K562 (cell line): Measurements from ENCODE around the gene LCN1. TPM values are rescaled to one million over a fixed set of nuclear protein-coding genes. Genes with fewer than 3 reads are reported as not detected.

ENCODE experiments used
- BCOR ChIP-seq: fragments of 450-650 bp; IDR thresholded peaks from 2 replicates; pipeline ENCODE4 v1.6.1; 2016
- CBX3 ChIP-seq, 2 experiments: IDR thresholded peaks; 1 replicate in 1 of 2; 2 replicates in 1 of 2; pipeline ENCODE4 v1.6.1; 2012; ENCODE audit warnings: inconsistent platforms in 2 of 2, low read length in 2 of 2, borderline replicate concordance in 1 of 2, control low read depth in 1 of 2
- CCAR2 ChIP-seq: fragments of 200-400 bp; formaldehyde crosslinking; IDR thresholded peaks from 2 replicates; pipeline ENCODE4 v1.6.1; 2017; ENCODE audit warnings: mild to moderate bottlenecking, low read depth, low read length
- CREBBP ChIP-seq: IDR thresholded peaks from one replicate; pipeline ENCODE4 v1.6.1; 2012; ENCODE audit warnings: low read depth, mild to moderate bottlenecking, control low read depth, inconsistent platforms, low read length
- GTF2E2 ChIP-seq: fragments of 200-800 bp; sonication (Bioruptor generic); IDR thresholded peaks from 2 replicates; pipeline ENCODE4 v1.6.1; 2016; ENCODE audit warnings: missing genetic modification characterization, missing compliant biosample characterization
- NEUROD1 ChIP-seq: fragments of 150-350 bp; IDR thresholded peaks from 2 replicates; pipeline ENCODE4 v1.6.1; 2014; ENCODE audit warnings: borderline replicate concordance, low read length, low read depth; ENCODE audit not compliant: partially characterized antibody
- RBM17 ChIP-seq: fragments of 200-400 bp; formaldehyde crosslinking; IDR thresholded peaks from 2 replicates; pipeline ENCODE4 v1.6.1; 2017; ENCODE audit warnings: low read depth, mild to moderate bottlenecking, low read length, borderline replicate concordance
- RUNX1 ChIP-seq: sonication (generic); IDR thresholded peaks from 2 replicates; pipeline ENCODE4 v1.6.1; 2016; ENCODE audit warnings: antibody characterized with exemption, low read depth
- SAP30 ChIP-seq: fragments of 200-600 bp; sonication (generic); IDR thresholded peaks from 2 replicates; pipeline ENCODE4 v1.6.1; 2012; ENCODE audit warnings: borderline replicate concordance, low read depth, mild to moderate bottlenecking, moderate library complexity, low read length, control low read depth, inconsistent platforms; ENCODE audit not compliant: insufficient read depth, poor library complexity, severe bottlenecking
- ZNF696 ChIP-seq: fragments of 250-450 bp; sonication (Bioruptor Pico); conservative IDR thresholded peaks from 2 replicates; pipeline ENCODE4 v1.4.0; 2020; ENCODE audit warnings: mild to moderate bottlenecking, moderate library complexity
- ZZZ3 ChIP-seq: fragments of 450-650 bp; IDR thresholded peaks from 2 replicates; pipeline ENCODE4 v1.6.1; 2016; ENCODE audit warnings: antibody characterized with exemption, mild to moderate bottlenecking, moderate library complexity
- polyA plus RNA-seq, 8 experiments: library from polyadenylated mRNA; depleted of rRNA in 4 of 8; stranded (reverse) in 5 of 8; unstranded in 3 of 8; fragments of >200 nt; fragmentation: Nextera tagmentation in 2 of 8; fragmentation: Illumina TruSeq in 1 of 8; extraction: Ambion mirVana in 2 of 8; extraction: Trizol in 1 of 8; gene quantifications; 2 replicates each; pipeline versions ENCODE4 v1.2.1 to v1.2.3, GENCODE V29; 2011 to 2014; ENCODE audit warnings: inconsistent platforms in 1 of 8, missing spikeins in 1 of 8
- total RNA-seq, 7 experiments: library from RNA; depleted of rRNA in 6 of 7; stranded (reverse); fragments of >200 nt in 6 of 7; fragmentation: Illumina TruSeq in 2 of 7; extraction: Trizol in 2 of 7; gene quantifications; 2 replicates each; pipeline versions ENCODE4 v1.2.1 to v1.2.3, GENCODE V29; 2011 to 2021; ENCODE audit warnings: low replicate concordance in 1 of 7
- TF ChIP-seq, protein P1 (sequence below): sonication (generic); formaldehyde crosslinking; IDR thresholded peaks from 2 replicates; pipeline ENCODE4 v1.9.0; 2022; ENCODE audit warnings: mild to moderate bottlenecking, missing genetic modification reagents
- TF ChIP-seq, protein P2 (sequence below), 2 experiments: fragments of 450-650 bp; IDR thresholded peaks; 2 replicates each; pipeline ENCODE4 v1.6.1; 2018; ENCODE audit warnings: mild to moderate bottlenecking in 2 of 2, low read depth in 1 of 2; ENCODE audit not compliant: partially characterized antibody in 2 of 2
- TF ChIP-seq, protein P3 (sequence below): fragments of 250-450 bp; sonication (Bioruptor Pico); IDR thresholded peaks from 2 replicates; pipeline ENCODE4 v1.5.0; 2021
- TF ChIP-seq, protein P4 (sequence below), 2 experiments: fragments of 200-800 bp in 1 of 2; sonication (Bioruptor generic) in 1 of 2; sonication (generic) in 1 of 2; formaldehyde crosslinking in 1 of 2; IDR thresholded peaks in 1 of 2; conservative IDR thresholded peaks in 1 of 2; 2 replicates each; pipeline versions ENCODE4 v1.5.0 to v1.6.1; 2016 to 2020; ENCODE audit warnings: missing compliant biosample characterization in 1 of 2, missing genetic modification characterization in 1 of 2, missing genetic modification reagents in 1 of 2
- TF ChIP-seq, protein P5 (sequence below), 3 experiments: fragments of 200-800 bp in 1 of 3; sonication (Bioruptor generic) in 1 of 3; sonication (generic) in 1 of 3; formaldehyde crosslinking in 1 of 3; IDR thresholded peaks; 2 replicates each; pipeline versions ENCODE4 v1.6.1 to v1.8.0; 2016 to 2022; ENCODE audit warnings: mild to moderate bottlenecking in 2 of 3, missing compliant biosample characterization in 2 of 3, missing genetic modification characterization in 2 of 3, missing genetic modification reagents in 1 of 3

Gene LCN1
- total and polyA plus RNA-seq, 9 of the 15 experiments (the other 6 are each of a cell fraction or from before 2014, with no cell fraction given) = not detected

- TF ChIP-seq, protein P1, sequence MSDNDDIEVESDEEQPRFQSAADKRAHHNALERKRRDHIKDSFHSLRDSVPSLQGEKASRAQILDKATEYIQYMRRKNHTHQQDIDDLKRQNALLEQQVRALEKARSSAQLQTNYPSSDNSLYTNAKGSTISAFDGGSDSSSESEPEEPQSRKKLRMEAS (CRISPR knock-in tag) = no peak
- TF ChIP-seq GTF2E2 (tag) (no peak), BCOR (no peak), ZNF696 (CRISPR knock-in tag) (no peak), SAP30 (peak; percentile 48), RUNX1 (no peak), RBM17 (no peak), CBX3 (IDR thresholded peaks at IDR 0.05; ENCODE audit: borderline replicate concordance in 1 of 2, low read length in 2 of 2) (no peak), CCAR2 (no peak), NEUROD1 (peak; percentile 10), ZZZ3 (no peak), CREBBP (no peak)
- TF ChIP-seq, protein P2, sequence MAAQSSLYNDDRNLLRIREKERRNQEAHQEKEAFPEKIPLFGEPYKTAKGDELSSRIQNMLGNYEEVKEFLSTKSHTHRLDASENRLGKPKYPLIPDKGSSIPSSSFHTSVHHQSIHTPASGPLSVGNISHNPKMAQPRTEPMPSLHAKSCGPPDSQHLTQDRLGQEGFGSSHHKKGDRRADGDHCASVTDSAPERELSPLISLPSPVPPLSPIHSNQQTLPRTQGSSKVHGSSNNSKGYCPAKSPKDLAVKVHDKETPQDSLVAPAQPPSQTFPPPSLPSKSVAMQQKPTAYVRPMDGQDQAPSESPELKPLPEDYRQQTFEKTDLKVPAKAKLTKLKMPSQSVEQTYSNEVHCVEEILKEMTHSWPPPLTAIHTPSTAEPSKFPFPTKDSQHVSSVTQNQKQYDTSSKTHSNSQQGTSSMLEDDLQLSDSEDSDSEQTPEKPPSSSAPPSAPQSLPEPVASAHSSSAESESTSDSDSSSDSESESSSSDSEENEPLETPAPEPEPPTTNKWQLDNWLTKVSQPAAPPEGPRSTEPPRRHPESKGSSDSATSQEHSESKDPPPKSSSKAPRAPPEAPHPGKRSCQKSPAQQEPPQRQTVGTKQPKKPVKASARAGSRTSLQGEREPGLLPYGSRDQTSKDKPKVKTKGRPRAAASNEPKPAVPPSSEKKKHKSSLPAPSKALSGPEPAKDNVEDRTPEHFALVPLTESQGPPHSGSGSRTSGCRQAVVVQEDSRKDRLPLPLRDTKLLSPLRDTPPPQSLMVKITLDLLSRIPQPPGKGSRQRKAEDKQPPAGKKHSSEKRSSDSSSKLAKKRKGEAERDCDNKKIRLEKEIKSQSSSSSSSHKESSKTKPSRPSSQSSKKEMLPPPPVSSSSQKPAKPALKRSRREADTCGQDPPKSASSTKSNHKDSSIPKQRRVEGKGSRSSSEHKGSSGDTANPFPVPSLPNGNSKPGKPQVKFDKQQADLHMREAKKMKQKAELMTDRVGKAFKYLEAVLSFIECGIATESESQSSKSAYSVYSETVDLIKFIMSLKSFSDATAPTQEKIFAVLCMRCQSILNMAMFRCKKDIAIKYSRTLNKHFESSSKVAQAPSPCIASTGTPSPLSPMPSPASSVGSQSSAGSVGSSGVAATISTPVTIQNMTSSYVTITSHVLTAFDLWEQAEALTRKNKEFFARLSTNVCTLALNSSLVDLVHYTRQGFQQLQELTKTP (IDR thresholded peaks at IDR 0.05; ENCODE audit: low read depth in 1 of 2, partially characterized antibody in 2 of 2) = no peak
- TF ChIP-seq, protein P3, sequence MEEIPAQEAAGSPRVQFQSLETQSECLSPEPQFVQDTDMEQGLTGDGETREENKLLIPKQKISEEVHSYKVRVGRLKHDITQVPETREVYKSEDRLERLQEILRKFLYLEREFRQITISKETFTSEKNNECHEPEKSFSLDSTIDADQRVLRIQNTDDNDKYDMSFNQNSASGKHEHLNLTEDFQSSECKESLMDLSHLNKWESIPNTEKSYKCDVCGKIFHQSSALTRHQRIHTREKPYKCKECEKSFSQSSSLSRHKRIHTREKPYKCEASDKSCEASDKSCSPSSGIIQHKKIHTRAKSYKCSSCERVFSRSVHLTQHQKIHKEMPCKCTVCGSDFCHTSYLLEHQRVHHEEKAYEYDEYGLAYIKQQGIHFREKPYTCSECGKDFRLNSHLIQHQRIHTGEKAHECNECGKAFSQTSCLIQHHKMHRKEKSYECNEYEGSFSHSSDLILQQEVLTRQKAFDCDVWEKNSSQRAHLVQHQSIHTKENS = no peak
- TF ChIP-seq, protein P4, sequence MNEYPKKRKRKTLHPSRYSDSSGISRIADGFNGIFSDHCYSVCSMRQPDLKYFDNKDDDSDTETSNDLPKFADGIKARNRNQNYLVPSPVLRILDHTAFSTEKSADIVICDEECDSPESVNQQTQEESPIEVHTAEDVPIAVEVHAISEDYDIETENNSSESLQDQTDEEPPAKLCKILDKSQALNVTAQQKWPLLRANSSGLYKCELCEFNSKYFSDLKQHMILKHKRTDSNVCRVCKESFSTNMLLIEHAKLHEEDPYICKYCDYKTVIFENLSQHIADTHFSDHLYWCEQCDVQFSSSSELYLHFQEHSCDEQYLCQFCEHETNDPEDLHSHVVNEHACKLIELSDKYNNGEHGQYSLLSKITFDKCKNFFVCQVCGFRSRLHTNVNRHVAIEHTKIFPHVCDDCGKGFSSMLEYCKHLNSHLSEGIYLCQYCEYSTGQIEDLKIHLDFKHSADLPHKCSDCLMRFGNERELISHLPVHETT (CRISPR knock-in tag; conservative IDR thresholded peaks at IDR 0.05 in 1 of 2, IDR thresholded peaks at IDR 0.05 in 1 of 2) = no peak
- TF ChIP-seq, protein P5, sequence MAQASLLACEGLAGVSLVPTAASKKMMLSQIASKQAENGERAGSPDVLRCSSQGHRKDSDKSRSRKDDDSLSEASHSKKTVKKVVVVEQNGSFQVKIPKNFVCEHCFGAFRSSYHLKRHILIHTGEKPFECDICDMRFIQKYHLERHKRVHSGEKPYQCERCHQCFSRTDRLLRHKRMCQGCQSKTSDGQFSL (CRISPR knock-in tag; IDR thresholded peaks at IDR 0.05) = 0 out of 2 replicates have a peak, but pooled peaks have one; percentile 22
- TF ChIP-seq, protein P5 (tag; IDR thresholded peaks at IDR 0.05) = no peak
Observed at GRCh38 chr9:135480071-135480939, 40.9 kb upstream of the LCN1 start (continued).
